TTC549 (cell line): ENCODE measurements around the gene EML4.

Source experiments
- FAIRE-seq: peaks from 2 replicates; lab custom pipeline; 2012; peaks lifted over from hg19 to GRCh38; lab: Jason Lieb, UNC

EML4 gene

DNA sequence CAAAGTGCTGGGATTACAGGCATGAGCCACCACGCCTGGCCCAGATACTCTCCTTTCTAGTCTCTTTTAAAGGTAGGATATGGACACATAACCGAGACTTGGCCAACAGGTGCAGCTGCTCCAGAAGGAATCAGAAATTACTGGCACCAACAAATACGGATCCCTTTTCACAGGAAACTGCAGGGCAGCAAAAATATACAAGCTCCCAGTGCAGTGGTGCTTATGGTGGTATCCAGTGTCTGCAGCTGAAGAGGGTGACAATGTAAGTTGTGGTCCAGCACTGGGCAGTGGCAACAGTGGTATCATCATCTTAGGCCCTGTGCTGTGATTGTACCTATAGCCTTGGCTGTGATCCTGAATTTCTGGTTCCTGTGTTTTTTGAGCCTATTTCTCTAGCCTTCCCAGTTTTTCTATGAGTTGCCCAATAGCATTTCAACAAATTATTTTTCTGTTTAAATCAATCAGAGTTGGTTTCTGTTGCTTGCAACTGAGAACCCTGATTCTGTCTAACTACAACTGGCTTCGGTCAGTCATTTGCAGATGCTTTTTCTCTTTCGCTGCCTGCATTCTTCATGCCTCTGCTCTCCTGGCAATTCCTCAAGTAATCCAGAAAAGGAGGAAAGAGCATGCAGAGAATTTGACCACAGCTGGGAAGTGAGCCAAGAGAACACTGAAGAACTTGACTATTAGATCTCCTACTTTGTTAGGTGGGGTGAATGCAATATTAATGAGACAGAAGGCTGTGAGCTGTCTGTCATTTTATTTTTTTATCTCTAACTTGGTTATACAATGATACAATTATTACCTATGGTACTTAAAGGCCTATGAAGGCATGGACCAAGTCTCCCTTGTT is 30.8 kb upstream of the EML4 start:
- peak; percentile 94 for FAIRE-seq

DNA sequence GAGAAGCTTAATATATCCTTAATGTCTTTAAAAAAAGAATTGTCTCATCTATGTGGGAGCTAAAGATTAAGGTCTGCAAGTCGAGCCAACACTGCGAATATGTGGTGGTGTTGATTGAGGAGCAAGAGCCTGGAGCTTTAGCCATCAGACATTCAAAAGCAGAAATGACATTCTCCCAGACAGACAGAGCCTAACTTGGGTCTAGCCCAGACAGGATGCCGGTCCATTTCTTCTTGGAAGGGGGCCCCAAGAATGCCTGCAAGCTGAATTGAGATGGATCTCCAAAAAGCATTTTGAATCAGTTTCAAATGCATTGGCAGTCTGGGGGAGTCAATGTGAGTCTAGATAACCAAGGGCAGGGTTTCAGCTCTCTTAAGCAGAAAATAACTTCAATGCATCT is 30.1 kb upstream of the EML4 start:
- no peak for FAIRE-seq

DNA sequence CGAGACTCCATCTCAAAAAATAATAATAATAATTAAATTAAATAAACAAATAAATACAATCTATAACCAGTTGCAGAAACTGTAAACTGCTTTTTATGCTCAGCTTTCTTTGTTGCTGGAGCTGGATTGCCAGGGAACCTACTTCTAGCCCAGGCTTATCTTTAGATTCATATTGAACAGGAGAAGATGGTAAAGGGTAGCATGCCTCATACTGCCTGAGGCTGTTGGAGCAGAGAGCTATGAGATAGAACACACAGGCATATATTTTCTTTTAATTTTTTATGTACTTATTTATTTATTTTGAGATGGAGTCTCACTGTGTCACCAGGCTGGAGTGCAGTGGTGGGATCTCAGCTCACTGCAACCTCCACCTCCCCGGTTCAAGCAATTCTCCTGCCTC is 28.7 kb upstream of the EML4 start:
- FAIRE-seq = no peak

DNA sequence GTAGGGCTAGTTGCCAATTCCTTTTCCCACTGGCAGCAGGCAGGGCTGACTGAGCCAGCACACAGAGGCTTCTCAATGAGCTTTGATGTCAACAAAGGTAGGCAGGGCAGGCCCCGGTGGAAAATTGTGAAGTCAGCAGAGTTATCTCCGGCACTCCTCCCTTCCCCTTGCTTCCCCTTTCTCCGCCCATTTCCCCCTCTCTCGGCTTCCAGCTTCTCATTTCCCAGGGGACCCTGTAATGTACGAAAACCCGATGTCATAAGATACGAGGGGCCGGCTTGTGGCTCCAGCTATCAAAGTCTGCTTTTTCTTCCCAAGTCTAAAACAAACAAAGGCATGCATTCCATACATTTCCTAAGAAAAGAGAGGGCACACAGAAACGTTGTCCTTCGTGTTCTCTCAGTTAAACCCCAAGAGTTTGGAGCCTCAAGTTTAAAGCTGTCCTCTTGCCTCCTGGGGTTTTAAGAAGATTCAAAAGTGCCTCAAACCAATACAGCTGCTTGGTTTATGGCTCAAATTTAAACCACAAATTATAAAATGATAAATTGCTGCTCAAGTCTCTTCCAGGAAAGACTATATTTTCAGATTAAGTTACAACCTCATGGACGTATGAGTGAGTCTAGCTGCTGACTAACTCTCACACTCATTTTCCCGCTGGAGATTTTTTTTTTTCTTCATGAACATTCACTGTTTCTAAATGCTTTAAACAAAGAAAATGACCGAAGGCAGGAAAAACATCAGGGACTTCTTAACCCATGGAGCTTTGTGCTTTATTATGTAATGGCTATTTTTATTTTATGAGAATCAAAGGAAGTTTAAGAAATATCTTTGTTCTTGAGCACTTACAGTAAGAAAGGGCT is 27.2 kb upstream of the EML4 start:
- peak; percentile 99 for FAIRE-seq

DNA sequence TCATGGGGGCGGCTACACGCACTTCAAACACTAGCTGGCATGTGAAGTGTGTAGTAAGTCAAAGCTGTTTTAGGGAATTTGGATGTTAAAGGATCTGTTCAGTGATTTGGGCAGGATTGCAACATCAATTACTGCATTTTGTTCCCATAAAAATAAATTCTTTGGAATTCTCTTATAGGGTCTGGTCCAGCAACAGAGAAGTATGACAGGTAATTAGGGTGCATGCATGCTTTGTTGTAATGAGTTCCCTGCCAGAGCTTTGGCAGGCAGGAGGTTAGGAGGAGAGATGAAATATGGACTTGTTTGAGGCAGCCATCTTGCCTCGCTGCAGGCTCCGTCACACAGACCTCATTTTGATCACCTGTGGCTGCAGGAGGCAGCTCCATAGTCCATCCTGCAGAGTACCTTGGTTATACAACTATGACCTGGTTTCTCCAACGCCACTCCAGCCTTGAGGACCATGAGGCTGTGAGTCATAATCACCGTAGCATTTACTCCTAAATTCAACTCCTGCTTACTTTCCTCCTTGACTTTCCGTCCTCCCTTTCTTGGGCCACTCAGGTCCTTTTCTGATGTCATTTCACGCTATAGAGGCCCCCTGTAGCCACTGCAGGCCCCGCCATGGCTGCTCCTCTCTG is 26.5 kb upstream of the EML4 start:
- no peak for FAIRE-seq

DNA sequence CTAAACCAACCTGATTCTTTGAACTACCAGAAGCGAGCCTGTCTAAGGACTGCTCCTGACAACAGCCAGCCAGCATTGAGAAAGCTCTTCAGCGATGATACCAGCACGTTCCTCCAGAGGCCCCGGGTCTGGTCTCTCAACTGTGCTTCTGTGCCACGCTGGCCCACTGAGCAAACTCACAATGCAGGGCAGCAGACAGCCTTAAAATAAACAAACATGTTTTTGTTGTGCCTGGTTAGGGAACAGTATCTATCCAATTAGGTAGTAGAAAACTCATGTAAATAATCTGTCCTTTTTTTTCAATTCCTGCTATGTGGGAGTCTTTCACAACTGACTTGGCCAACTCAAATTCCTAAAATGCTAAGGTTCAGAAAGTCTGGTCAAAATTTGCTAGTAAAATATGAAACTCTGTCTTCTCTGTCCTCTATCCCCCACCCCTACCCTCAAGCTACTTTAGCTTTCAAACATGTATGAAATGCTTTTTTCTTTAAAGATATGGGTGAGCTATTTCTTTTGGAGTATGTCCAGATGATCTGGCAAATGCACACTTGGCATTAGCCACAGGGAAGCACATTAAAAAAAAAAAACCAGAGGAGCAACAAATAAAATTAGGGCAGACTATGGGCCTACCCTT is 21.4 kb upstream of the EML4 start:
- no peak for FAIRE-seq

DNA sequence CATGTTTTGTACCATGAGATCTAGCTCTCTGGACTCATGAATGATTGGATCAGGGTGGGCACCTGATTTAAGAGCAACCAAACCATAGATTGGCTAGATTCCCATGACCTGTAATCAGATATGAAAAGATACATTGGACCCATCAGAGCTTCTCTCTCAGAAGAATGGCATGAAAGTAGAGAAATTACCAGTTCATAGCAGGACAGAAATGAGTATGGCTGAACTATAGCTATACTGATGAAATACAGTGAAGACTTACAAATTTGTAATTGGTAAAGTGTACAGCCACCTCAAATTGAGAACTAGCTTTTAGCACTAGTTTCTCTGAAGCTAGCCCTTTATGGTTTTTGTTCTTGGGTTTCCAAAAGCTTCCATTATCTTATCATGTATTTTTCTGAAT is 19.0 kb upstream of the EML4 start:
- FAIRE-seq = no peak

DNA sequence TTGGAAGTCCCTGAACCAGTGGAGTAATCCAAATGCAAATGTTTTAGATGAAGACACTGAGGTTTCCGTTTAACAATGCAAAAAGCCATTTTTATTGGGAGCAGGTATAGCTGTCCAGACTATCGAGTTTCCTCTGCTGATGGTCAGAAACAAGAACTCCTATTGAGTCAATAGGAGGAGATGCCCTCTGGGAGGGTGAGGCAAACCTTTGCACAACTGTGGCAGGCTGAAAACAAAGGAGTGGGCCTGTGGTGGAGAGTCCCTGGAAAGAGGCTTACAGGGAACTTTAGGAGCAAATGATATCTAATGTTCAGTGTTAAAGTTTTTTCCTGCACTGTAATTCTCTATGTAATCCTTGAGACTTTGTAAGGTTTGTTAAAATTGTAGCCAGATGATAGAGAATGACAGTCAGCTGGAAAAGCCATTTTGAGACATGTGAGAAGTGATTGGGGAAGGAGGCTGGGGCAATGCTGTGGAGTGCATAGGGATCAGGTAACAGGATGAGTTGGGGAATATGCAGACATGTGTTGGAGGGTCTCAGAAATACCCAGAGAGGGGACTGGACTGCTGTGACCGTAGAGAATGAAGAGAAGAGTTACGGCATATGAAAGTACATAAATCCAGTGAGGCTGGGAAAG is 15.1 kb upstream of the EML4 start:
- FAIRE-seq = no peak

DNA sequence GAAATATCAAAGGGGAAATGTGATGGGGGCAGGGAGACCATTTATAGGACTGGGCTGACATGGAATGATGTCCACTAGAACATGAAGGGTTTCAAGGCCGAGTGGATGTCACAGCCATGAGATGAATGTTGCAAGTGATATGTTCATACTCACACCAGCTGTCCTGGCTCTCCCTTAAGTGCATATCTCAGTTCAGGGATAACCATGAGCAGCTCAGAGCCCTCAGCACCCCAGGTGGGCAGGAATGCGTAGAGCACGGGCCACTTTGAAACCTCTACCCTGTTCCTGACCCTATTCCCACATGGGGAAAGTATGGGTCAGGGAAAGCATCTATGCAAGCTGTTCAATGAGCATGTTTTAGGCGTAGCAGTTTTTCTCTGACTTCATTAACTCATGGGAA is 12.4 kb upstream of the EML4 start:
- FAIRE-seq = no peak

DNA sequence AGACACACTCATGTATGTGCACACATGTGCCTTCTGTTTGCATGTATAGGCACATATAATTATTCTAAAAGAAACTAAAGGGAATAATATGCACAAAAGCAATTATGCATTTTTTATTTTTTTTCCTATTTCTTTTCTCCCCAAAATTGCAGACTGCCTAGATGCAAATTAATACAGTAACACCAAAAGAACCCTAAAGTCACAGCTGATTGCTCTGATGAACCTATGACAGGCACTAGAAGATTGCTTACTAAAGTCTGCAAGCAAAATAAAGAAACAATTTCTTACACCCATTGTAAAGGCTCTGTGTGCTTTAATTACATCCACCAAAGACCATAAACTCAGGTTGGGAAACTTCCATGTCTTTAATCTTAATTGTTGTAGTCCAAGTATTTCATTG is 7.7 kb upstream of the EML4 start:
- FAIRE-seq = no peak

DNA sequence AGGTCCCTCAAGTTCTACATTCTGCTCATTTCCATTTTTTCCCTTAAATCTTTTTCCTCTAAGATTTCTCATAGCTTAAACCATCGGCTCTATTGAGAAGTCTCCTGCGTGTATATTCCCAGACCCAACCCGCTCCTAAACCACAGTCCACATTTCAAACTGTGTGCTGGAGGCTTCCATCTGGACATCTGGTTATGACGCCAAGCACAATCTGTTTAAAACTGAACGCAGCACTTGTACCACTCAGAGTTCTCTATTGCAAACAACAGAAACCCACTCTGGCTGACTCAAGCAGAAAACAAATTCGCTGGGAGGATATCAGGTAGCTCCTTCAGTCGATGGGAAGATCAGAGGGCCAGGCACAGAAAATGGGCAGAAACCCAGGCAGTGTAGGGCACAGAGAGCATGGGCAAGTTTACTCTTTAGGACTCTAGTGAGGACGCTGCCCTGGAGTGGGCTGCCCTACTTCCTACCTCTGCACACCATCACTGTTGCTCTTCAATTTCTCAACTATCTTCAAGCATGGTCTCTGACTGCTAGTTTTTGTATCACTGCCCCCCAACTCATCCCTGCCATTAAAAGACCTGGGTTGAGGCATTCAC is 5.6 kb upstream of the EML4 start:
- FAIRE-seq = no peak

DNA sequence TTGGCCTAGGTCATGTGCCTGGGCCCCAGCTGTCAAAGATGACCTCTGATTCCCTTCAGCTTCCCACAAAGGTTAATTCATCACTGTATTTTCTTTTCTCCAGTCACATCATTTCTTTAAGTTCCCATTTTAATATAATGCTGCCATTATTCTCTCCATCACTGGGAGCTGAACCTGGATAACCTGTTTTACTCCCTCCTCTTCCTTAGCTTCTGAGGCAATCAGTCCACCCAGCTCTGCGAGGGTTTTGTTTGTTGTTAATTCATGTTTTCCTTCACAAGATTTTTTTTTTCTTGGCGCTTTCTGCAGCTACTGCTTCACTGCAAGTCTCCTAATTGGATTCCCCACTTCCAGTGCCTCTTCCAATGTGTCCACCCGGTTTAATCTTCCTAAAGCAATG is 5.1 kb upstream of the EML4 start:
- no peak for FAIRE-seq

DNA sequence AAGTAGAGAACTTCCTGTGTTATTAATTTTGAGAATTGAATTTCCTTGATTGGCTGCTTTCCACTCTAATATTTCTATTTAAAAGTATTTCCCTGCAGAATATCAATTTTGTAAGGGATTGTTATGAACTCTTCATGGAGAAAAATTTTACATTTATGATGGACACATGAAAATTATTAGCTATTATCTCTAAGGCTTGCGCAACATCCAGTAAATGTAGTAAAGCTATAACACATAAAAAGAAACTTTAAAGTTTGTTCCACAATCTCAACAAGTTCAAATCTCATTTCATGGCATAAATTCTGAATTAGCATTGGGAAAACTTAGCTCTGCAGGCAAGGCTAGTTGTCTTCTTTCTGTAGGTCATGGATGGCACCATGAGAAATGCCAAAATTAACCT is 4.2 kb upstream of the EML4 start:
- FAIRE-seq = no peak

DNA sequence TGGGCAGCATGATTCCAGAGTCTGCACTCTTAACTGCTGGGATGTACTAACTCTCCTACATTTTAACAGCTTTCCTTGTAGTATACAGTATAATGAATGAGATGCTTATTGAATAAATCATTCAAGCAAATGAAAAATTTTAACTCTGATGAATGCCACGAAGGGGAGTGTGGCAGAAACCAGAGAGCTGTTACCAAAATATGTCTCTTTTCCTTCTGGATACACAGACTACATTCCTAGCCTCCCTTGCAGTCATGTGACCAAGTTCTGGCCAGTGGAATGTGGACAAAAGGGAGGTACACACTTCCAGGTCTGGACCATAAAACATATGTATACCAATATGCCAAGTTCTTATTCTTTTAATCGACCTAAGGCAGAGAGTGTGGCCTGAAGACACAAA is 1.7 kb upstream of the EML4 start:
- FAIRE-seq = no peak

DNA sequence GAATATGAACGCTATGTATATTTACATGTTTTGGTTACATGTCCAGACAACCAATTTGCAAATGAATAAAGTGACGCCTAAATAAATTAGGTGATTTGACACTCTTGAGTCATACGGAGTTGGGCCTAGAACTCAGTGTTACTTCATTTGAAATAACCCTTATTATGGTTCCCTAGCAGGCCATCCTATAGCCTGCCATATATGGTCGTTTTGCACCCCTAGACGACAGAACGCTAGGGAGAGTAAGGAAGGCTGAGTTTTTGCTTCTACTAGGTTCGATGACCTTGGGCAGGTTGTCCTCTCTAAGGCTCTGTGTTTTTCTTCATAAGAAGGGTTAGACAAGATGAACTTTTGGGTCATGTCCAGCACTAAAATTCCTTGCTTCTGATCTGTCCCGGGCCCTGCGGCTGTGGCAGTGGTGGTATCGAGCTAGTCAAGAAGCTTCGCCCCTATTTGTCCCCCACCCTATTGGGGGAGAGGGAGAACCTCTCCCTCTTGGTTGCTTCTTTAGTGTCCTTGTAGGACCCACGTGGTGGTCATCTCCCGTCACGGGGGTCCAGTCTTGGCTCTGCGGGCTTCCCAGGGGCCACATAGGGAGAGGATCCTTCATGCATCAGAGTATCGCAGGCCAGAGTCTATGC is 574 bp upstream of the EML4 start:
- FAIRE-seq = no peak

DNA sequence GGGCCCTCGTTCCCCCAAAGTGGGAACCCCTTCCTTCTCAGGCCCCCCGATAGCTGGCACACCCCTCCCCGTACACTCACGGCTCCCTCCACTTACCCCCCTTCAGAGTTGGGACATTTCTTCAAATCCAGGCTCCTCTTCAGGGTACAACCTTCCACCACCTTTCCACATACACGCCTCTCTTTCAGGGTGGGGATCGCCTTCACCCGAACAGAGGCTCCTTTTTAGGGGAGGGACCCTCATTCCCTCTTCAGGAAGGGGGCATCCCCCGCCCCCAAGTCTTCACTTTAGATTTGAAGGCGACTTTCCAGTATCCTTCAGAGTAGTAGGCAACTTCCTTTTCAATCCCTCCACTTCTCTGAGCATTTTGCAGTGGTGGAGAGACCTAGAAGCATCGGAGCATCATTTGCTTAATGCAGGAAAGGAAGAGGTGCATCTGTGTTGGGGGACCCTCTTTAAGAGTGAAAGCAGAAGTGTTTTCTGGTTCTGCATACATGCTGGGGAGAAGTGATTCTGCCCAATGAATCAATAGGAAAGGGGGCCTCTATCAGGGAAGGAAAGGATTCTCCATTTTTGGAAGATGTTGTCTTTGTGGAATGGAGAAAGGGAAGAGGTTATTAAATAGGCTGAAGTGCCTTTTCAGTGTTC is 845 bp downstream of the EML4 start:
- FAIRE-seq = no peak

DNA sequence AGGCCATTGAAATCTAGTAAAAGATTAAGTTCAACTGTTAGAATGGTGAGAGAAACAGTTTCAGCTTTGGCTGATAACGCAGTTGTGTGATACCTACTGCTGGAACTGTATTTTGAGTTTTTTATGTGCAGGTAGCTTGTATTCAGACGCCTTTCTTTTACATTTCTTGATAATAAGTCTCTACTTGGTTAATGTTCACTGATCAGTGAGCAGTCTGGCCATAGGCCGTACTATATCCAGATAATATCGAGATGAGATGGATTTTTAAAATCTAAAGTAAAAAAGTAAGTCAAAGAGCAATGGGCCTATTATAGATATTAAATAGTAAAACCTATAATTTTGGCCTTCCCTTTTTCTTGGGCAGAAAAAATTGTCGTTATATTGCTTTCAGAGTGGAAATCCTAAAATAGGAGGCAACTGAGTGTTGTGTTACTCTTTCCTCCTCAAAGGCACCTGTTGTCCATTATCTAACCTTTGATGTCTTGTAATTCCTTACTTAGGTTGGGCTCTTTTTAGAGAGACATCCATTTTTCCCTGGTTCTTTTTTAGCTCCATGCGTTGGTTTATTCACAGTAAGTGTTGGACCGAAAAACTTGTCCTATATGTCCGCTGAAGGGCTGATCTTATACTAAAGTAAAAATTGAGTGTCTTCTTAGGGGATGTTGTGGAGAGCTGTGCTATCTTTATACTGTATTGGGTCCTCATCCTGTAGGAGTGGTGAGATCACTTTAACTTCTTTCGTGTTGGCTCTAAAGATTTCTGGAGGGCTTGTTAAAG is 1.7 kb downstream of the EML4 start:
- no peak for FAIRE-seq

DNA sequence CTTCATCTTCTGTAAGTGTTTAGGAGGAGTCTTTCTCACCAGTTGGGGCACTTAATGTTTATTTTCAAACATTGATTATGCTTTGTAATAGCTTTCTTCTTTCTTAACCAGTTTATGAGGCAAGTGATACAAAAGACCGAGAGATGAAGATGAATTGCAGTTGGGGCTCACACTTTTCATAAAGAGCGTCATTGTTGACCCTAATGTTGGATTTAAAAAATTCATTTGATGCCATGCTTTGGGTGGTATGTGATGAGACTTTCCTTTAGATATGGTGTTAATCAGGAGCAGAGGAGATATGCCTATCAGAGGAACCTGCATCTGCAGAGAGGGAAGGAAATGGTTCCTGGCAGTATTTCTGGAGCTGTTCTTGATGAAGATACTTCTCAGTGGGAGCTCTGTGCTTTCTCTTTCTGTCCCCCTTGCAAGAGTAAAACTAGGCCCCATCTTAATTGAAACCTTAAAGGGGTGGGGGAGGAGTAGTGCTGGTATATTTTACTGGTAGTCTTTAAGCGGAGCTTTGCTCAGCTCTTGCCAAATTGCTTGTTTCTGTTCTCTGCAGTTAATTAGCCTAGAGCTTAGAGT is 2.3 kb downstream of the EML4 start:
- FAIRE-seq = no peak

DNA sequence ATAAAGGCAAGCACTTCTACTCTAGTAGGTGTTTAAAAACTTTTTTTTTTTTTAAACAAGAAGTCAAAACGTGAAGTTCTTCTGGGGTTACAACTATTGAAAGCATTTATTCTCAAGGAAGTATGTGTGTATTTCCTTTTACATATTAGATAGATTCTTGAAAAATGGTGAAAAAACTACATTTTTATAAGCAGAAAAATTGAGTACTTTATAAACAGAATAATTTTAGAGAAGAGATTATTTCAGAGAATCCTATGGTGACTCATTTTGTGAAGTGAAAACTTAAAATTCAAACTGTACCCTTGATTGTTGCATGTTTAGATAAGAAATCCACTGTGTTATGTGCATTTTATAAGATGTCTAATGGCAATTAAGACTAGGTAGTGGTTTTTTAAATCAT is 2.9 kb downstream of the EML4 start:
- FAIRE-seq = peak; percentile 32

DNA sequence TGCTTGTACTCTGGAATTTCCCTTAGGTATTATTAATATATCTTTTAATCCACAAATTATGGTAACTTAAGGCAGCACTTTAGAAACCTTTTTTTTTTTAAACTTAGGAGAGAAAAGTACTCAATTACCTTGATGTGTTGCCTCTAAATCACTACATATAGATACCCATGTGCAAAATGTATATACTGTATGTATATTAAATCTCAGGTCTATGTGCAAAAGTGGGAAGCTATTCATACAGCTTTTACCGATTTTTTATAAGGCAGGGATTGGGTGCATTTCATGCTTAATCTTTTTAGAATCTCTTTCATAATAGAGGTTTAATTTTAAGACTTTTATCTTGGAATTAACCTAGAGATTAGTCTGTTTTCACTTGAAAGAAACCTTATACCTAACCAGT is 3.4 kb downstream of the EML4 start:
- FAIRE-seq = no peak
